H1 (cell line): Measurements from ENCODE around the gene NELFB. TPM values are rescaled to one million over a fixed set of nuclear protein-coding genes. Genes with fewer than 3 reads are reported as not detected.

Experiments
- CTCF ChIA-PET: fragments of 300-600 bp; sonication (Branson Sonifier 250); formaldehyde crosslinking; loops from one replicate; lab custom pipeline; 2021; ENCODE audit not compliant: partially characterized antibody; lab: Charles Lee
- POLR2A ChIA-PET: fragments of 300-600 bp; sonication (Branson Sonifier 250); formaldehyde crosslinking; loops from one replicate; lab custom pipeline; 2021; ENCODE audit warnings: inconsistent platforms; ENCODE audit not compliant: partially characterized antibody; lab: Charles Lee
- DNase-seq, 2 experiments: peaks; one replicate each; pipeline versions ENCODE4 v3.0.0 to v3.0.0-alpha.2; 2010 to 2022; ENCODE audit warnings: low spot score in 2 of 2, low read depth in 1 of 2, mixed read lengths in 1 of 2
- FAIRE-seq: peaks from 2 replicates; lab custom pipeline; 2011; peaks lifted over from hg19 to GRCh38; lab: Jason Lieb, UNC
- H2AFZ ChIP-seq: 2 replicates; pipeline ENCODE4 v1.8.1; 2012; ENCODE audit warnings: low read length, inconsistent platforms
- H2AK5ac ChIP-seq: 2 replicates; pipeline ENCODE4 v1.6.1; 2013; ENCODE audit warnings: low read depth, low read length
- H2BK120ac ChIP-seq: replicated peaks from 2 replicates; pipeline ENCODE3; 2013; ENCODE audit warnings: low read depth, low read length, inconsistent platforms
- H2BK12ac ChIP-seq: 2 replicates; pipeline ENCODE4 v1.6.1; 2013; ENCODE audit warnings: low read depth, low read length
- H2BK15ac ChIP-seq: 2 replicates; pipeline ENCODE4 v1.6.1; 2013; ENCODE audit warnings: low read length
- H2BK20ac ChIP-seq: 2 replicates; pipeline ENCODE4 v1.6.1; 2013; ENCODE audit warnings: low read length
- H2BK5ac ChIP-seq: 2 replicates; pipeline ENCODE4 v1.6.1; 2013; ENCODE audit warnings: low read depth, low read length
- H3K14ac ChIP-seq: 2 replicates; pipeline ENCODE4 v1.6.1; 2013; ENCODE audit warnings: inconsistent platforms; ENCODE audit not compliant: insufficient read length
- H3K18ac ChIP-seq: 2 replicates; pipeline ENCODE4 v1.6.1; 2013; ENCODE audit warnings: low read length; ENCODE audit errors: extremely low read depth
- H3K23ac ChIP-seq: 2 replicates; pipeline ENCODE4 v1.6.1; 2013; ENCODE audit warnings: inconsistent platforms; ENCODE audit not compliant: insufficient read length
- H3K23me2 ChIP-seq: 2 replicates; pipeline ENCODE4 v1.6.1; 2013; ENCODE audit warnings: low read depth, low read length
- H3K27ac ChIP-seq: 2 replicates; pipeline ENCODE4 v1.6.1; 2011; ENCODE audit warnings: low read depth, low read length, inconsistent platforms
- H3K27me3 ChIP-seq, 4 experiments: replicated peaks in 1 of 4; 1 replicate in 1 of 4; 2 replicates in 3 of 4; pipeline versions ENCODE4 v1.6.1 to v1.8.1; 2011 to 2013; ENCODE audit warnings: low read length in 3 of 4, mild to moderate bottlenecking in 3 of 4, inconsistent platforms in 2 of 4, mixed read lengths in 2 of 4, moderate library complexity in 1 of 4; ENCODE audit not compliant: control insufficient read depth in 3 of 4, insufficient read depth in 3 of 4; ENCODE audit errors: extremely low read depth in 1 of 4
- H3K36me3 ChIP-seq, 4 experiments: 2 replicates each; pipeline versions ENCODE4 v1.6.1 to v1.8.1; 2011 to 2013; ENCODE audit warnings: mild to moderate bottlenecking in 4 of 4, low read length in 3 of 4, moderate library complexity in 2 of 4, control low read depth in 1 of 4, inconsistent platforms in 1 of 4; ENCODE audit not compliant: insufficient read depth in 4 of 4, control insufficient read depth in 2 of 4
- H3K4ac ChIP-seq: replicated peaks from 2 replicates; pipeline ENCODE3; 2013; ENCODE audit warnings: low read length, low read depth, mixed read lengths, inconsistent platforms; ENCODE audit not compliant: insufficient read length
- H3K4me1 ChIP-seq, 4 experiments: replicated peaks in 1 of 4; 1 replicate in 1 of 4; 2 replicates in 3 of 4; pipeline versions ENCODE4 v1.6.1 to v1.8.1; 2011 to 2013; ENCODE audit warnings: low read length in 3 of 4, inconsistent platforms in 2 of 4, mixed read lengths in 1 of 4; ENCODE audit not compliant: insufficient read depth in 4 of 4, control insufficient read depth in 3 of 4
- H3K4me2 ChIP-seq, 2 experiments: 2 replicates each; pipeline versions ENCODE4 v1.6.1 to v1.8.1; 2011 to 2013; ENCODE audit warnings: low read depth in 2 of 2, low read length in 2 of 2, control low read depth in 1 of 2, inconsistent platforms in 1 of 2, mild to moderate bottlenecking in 1 of 2; ENCODE audit not compliant: insufficient read depth in 1 of 2
- H3K4me3 ChIP-seq, 4 experiments: fragments of 200-600, 300-600 bp in 1 of 4; sonication (generic), shearing (Covaris generic), sonication (Bioruptor Twin) in 1 of 4; 2 replicates each; pipeline versions ENCODE4 v1.5.1 to v1.8.1; 2011 to 2016; ENCODE audit warnings: low read length in 4 of 4, low read depth in 3 of 4, control low read depth in 2 of 4, inconsistent platforms in 2 of 4, mild to moderate bottlenecking in 2 of 4, mixed read lengths in 1 of 4, moderate library complexity in 1 of 4; ENCODE audit not compliant: insufficient read depth in 2 of 4; ENCODE audit errors: extremely low read depth in 1 of 4
- H3K56ac ChIP-seq: replicated peaks from 2 replicates; pipeline ENCODE3; 2013; ENCODE audit warnings: low read depth, mild to moderate bottlenecking, mixed read lengths, low read length, inconsistent platforms; ENCODE audit not compliant: insufficient read length
- H3K79me1 ChIP-seq: 2 replicates; pipeline ENCODE4 v1.6.1; 2013; ENCODE audit warnings: low read depth, low read length, control low read depth
- H3K79me2 ChIP-seq, 2 experiments: 2 replicates each; pipeline versions ENCODE4 v1.6.1 to v1.8.1; 2012 to 2013; ENCODE audit warnings: low read length in 2 of 2, mild to moderate bottlenecking in 2 of 2, inconsistent platforms in 1 of 2; ENCODE audit not compliant: insufficient read depth in 2 of 2, control insufficient read depth in 1 of 2
- H3K9ac ChIP-seq, 4 experiments: replicated peaks in 1 of 4; 1 replicate in 1 of 4; 2 replicates in 3 of 4; pipeline versions ENCODE4 v1.6.1 to v1.8.1; 2011 to 2013; ENCODE audit warnings: low read depth in 3 of 4, low read length in 3 of 4, control low read depth in 2 of 4, mild to moderate bottlenecking in 2 of 4, moderate library complexity in 2 of 4, inconsistent platforms in 1 of 4; ENCODE audit errors: extremely low read depth in 1 of 4
- H3K9me3 ChIP-seq, 2 experiments: 2 replicates each; pipeline versions ENCODE4 v1.6.1 to v1.8.1; 2012 to 2013; ENCODE audit warnings: mild to moderate bottlenecking in 2 of 2, moderate library complexity in 2 of 2, control low read depth in 1 of 2, inconsistent platforms in 1 of 2, low read depth in 1 of 2, low read length in 1 of 2, mixed read lengths in 1 of 2; ENCODE audit not compliant: insufficient read depth in 2 of 2
- H4K20me1 ChIP-seq, 2 experiments: replicated peaks in 1 of 2; 2 replicates each; pipeline versions ENCODE3 to v1.8.1; 2011 to 2013; ENCODE audit warnings: inconsistent platforms in 2 of 2, low read length in 2 of 2, mild to moderate bottlenecking in 1 of 2; ENCODE audit not compliant: insufficient read depth in 2 of 2, control insufficient read depth in 1 of 2
- H4K5ac ChIP-seq: 2 replicates; pipeline ENCODE4 v1.6.1; 2013; ENCODE audit warnings: low read length, low read depth, mixed read lengths, inconsistent platforms; ENCODE audit not compliant: insufficient read length
- H4K8ac ChIP-seq: 2 replicates; pipeline ENCODE4 v1.8.0; 2013; ENCODE audit warnings: mild to moderate bottlenecking, moderate library complexity, low read length, inconsistent platforms; ENCODE audit not compliant: insufficient read depth; ENCODE audit errors: extremely low read depth
- H4K91ac ChIP-seq: replicated peaks from 2 replicates; pipeline ENCODE3; 2013; ENCODE audit warnings: low read length, mixed read lengths, inconsistent platforms; ENCODE audit not compliant: insufficient read length
- ASH2L ChIP-seq: fragments of 200-600, 300-600 bp; sonication (generic); IDR thresholded peaks from one replicate; pipeline ENCODE4 v1.7.1; 2017; ENCODE audit warnings: low read length
- CBX8 ChIP-seq: fragments of 300-800, 300-1000 bp; sonication (generic); IDR thresholded peaks from 2 replicates; pipeline ENCODE4 v1.7.1; 2016; ENCODE audit warnings: low read depth, low read length, borderline replicate concordance
- CEBPB ChIP-seq: IDR thresholded peaks from 2 replicates; pipeline ENCODE4 v1.6.1; 2012; ENCODE audit warnings: low read depth, low read length
- CHD1 ChIP-seq: IDR thresholded peaks from 2 replicates; pipeline ENCODE4 v1.6.1; 2012; ENCODE audit warnings: low read depth, low read length, improper control_type of control experiment
- EGR1 ChIP-seq: IDR thresholded peaks from 2 replicates; pipeline ENCODE4 v1.6.1; 2011; ENCODE audit warnings: low read depth, low read length, borderline replicate concordance
- EZH2 ChIP-seq: fragments of 200-600 bp; sonication (generic); IDR thresholded peaks from 2 replicates; pipeline ENCODE4 v1.7.1; 2012; ENCODE audit warnings: low read depth, mild to moderate bottlenecking, moderate library complexity, low read length, inconsistent platforms; ENCODE audit not compliant: severe bottlenecking
- KDM1A ChIP-seq: fragments of 200-600, 300-600 bp; sonication (generic); IDR thresholded peaks from 2 replicates; pipeline ENCODE4 v1.7.1; 2016; ENCODE audit warnings: mild to moderate bottlenecking, low read length, borderline replicate concordance
- MAX ChIP-seq: IDR thresholded peaks from 2 replicates; pipeline ENCODE4 v1.6.1; 2012; ENCODE audit warnings: inconsistent platforms
- NANOG ChIP-seq: IDR thresholded peaks from 2 replicates; pipeline ENCODE4 v1.6.1; 2011; ENCODE audit warnings: low read length, low read depth, mild to moderate bottlenecking, inconsistent platforms; ENCODE audit not compliant: insufficient read depth, poor library complexity, severe bottlenecking
- SIRT6 ChIP-seq: IDR thresholded peaks from one replicate; pipeline ENCODE4 v1.7.1; 2012; ENCODE audit warnings: low read length, inconsistent platforms
- SUZ12 ChIP-seq: fragments of 200-600 bp; sonication (generic); IDR thresholded peaks from 2 replicates; pipeline ENCODE4 v1.6.1; 2012; ENCODE audit warnings: mild to moderate bottlenecking, inconsistent platforms, low read length, moderate library complexity, mixed read lengths
- TAF1 ChIP-seq: IDR thresholded peaks from 2 replicates; pipeline ENCODE4 v1.6.1; 2011; ENCODE audit warnings: mild to moderate bottlenecking, low read depth, low read length
- TAF7 ChIP-seq: optimal IDR thresholded peaks from 2 replicates; pipeline ENCODE3; 2011; ENCODE audit warnings: low read depth, mild to moderate bottlenecking, inconsistent platforms, low read length, moderate library complexity, borderline replicate concordance
- TCF12 ChIP-seq: IDR thresholded peaks from 2 replicates; pipeline ENCODE4 v1.6.1; 2011; ENCODE audit warnings: low read depth, mild to moderate bottlenecking, low read length
- TEAD4 ChIP-seq: IDR thresholded peaks from 2 replicates; pipeline ENCODE4 v1.6.1; 2012; ENCODE audit warnings: low read depth, low read length, inconsistent platforms, mixed read lengths
- WGBS, 2 experiments: shearing (Covaris generic) in 1 of 2; methylation state at CpG; one replicate each; pipeline versions ENCODE4 v1.1.6 to v1.1.7; 2013 to 2015; ENCODE audit warnings: low lambda C conversion rate in 2 of 2, mixed read lengths in 2 of 2, inconsistent platforms in 1 of 2, low coverage in 1 of 2, missing lambda C conversion rate in 1 of 2; ENCODE audit not compliant: insufficient replicate concordance in 2 of 2, insufficient coverage in 1 of 2, insufficient read length in 1 of 2; ENCODE audit errors: extremely low coverage in 1 of 2, missing lambda C conversion rate in 1 of 2; 5-methylcytosine and 5-hydroxymethylcytosine counted together
- polyA plus RNA-seq, 7 experiments: library from polyadenylated mRNA; depleted of rRNA in 3 of 7; stranded (reverse) in 5 of 7; unstranded in 2 of 7; fragments of >200 nt in 5 of 7; fragments of 200-250 nt in 2 of 7; gene quantifications; 1 replicate in 5 of 7; 2 replicates in 1 of 7; 4 replicates in 1 of 7; pipeline versions ENCODE4 v1.2.1 to v1.2.3, GENCODE V29; 2011 to 2013; ENCODE audit warnings: missing spikeins in 2 of 7, mixed read lengths in 2 of 7
- total RNA-seq: library from RNA; stranded (reverse); fragmentation: NEBNext Ultra II Directional; extraction: Animal tissue kit (Norgen Biotek cat#: 25700); gene quantifications from 2 replicates; pipeline ENCODE4 v1.2.1, GENCODE V29; 2021

Gene NELFB
- total and polyA plus RNA-seq, 2 of the 8 experiments (the other 6 are each of a cell fraction or from before 2014, with no cell fraction given), result 57.6 to 78.0 TPM

GRCh38 chr9:137232101-137232500, 23.0 kb upstream of the NELFB start:
- no peak overlapping the region for H3K56ac ChIP-seq
- no peak overlapping the region for H3K23ac ChIP-seq
- ChIA-PET CTCF (interaction anchor here (0.6 to 20.2 kb wide), 2 partner anchors 39 to 114 kb away, joined by 3 to 204 read pairs; partner anchors contain the start of genes ANAPC2 and SSNA1), POLR2A (interaction anchor here (1.2 to 69.9 kb wide), 2 partner anchors 10 to 25 kb away, joined by 3 to 1462 read pairs; partner anchors contain the start of genes NELFB, STPG3, TOR4A and TUBB4B)
- H4K8ac ChIP-seq, result peak overlapping the region; percentile 68
- H3K4me2 ChIP-seq, result no peak overlapping the region
- no peak overlapping the region for H3K14ac ChIP-seq
- H3K4me1 ChIP-seq, result peaks cover 0 to 19% (median 8%) of the 10 kb centered on the region in 4 experiments; a peak in 6 of 7 replicates
- no peak overlapping the region for H3K18ac ChIP-seq
- no peaks in the 10 kb centered on the region for H3K79me2 ChIP-seq
- H2BK120ac ChIP-seq, result no peak overlapping the region
- H2BK20ac ChIP-seq, result no peak overlapping the region
- H2BK12ac ChIP-seq, result no peak overlapping the region
- H2AFZ ChIP-seq, result no peak overlapping the region
- H2BK15ac ChIP-seq, result no peak overlapping the region
- DNase-seq, result no peak
- no peak overlapping the region for H4K5ac ChIP-seq
- H3K9ac ChIP-seq, result no peak overlapping the region
- WGBS, 2 experiments, result 86% methylated on average over 10 of the region's 10 CpGs; no CpG with 5 or more reads in 1 of the 2 experiments
- peaks cover 0 to 1% of the 10 kb centered on the region in 2 experiments for H4K20me1 ChIP-seq
- H4K91ac ChIP-seq, result no peak overlapping the region
- H3K27me3 ChIP-seq, result no peaks in the 10 kb centered on the region; a peak in 1 of 7 replicates
- FAIRE-seq, result no peak
- no peak overlapping the region for H2AK5ac ChIP-seq
- H3K23me2 ChIP-seq, result no peaks in the 10 kb centered on the region
- no peaks in the 10 kb centered on the region for H3K36me3 ChIP-seq
- H3K27ac ChIP-seq, result no peak overlapping the region
- no peak overlapping the region for H2BK5ac ChIP-seq
- H3K9me3 ChIP-seq, result no peaks in the 10 kb centered on the region
- no peak overlapping the region for H3K4ac ChIP-seq
- no peak overlapping the region for H3K4me3 ChIP-seq
- no peaks in the 10 kb centered on the region for H3K79me1 ChIP-seq
- TF ChIP-seq ASH2L (no peak), MAX (no peak), SUZ12 (no peak), CBX8 (no peak), NANOG (no peak), SIRT6 (no peak), CEBPB (no peak), EGR1 (no peak), TEAD4 (no peak), EZH2 (no peak), TCF12 (no peak), TAF1 (no peak), CHD1 (no peak), TAF7 (no peak), KDM1A (no peak)
